ENCODE measurements around the gene BDKRB1. TPM values are rescaled to one million over a fixed set of nuclear protein-coding genes. Genes with fewer than 3 reads are reported as not detected.

BDKRB1 gene
- total RNA-seq, 1 experiment from 2014 or later: not detected

DNA sequence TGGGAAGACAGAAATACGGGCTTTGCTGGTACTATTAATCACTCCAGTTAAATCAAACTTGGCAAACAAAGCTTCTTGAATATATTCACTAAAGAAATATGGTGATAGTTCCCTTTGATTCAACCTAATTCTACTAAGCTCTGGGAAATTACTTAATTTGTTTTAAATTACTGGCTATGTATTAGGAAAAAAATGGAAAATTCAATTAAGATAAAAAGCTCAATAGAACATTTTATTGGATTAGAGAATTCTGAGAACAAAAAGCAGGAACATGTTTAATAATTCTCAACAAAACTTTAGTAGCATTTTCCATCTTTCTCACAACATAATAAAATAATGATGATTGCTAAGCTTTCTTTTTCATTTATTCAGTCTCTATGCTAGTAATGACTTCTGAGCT lies 30.2 kb downstream of the BDKRB1 start:
- WGBS (ENCODE audit: extremely low coverage, insufficient read length, low lambda C conversion rate): no CpG with 5 or more reads among the region's 1 CpG
- no peaks in the 10 kb centered on the region for H3K79me2 ChIP-seq (ENCODE audit: insufficient read depth, low read length)
- H2AK5ac ChIP-seq (ENCODE audit: insufficient read length, low read length): no peak overlapping the region
- no peak overlapping the region for H4K8ac ChIP-seq (replicated peaks; ENCODE audit: insufficient read length, low read depth, low read length)
- H3K27ac ChIP-seq (ENCODE audit: insufficient read length, low read depth, low read length): no peak overlapping the region
- H3T11ph ChIP-seq (ENCODE audit: low read length): no peak overlapping the region
- no peak overlapping the region for H2BK12ac ChIP-seq (ENCODE audit: insufficient read length, low read depth, low read length)
- H3K4me1 ChIP-seq (ENCODE audit: insufficient read depth, low read length): no peaks in the 10 kb centered on the region
- no peak for TF ChIP-seq CTCF (conservative IDR thresholded peaks at IDR 0.05)
- Mint-ChIP-seq H3K9me3 (no peaks in the 10 kb centered on the region), H3K4me1 (peaks cover 11% of the 10 kb centered on the region in 2 experiments; a peak in 3 of 4 replicates), H3K4me3 (no peak overlapping the region), H3K27me3 (ENCODE audit: low read depth) (no peaks in the 10 kb centered on the region), H3K27ac (no peak overlapping the region), H3K36me3 (ENCODE audit: insufficient read depth in 1 of 3, low read depth in 3 of 3) (peaks cover 0 to 20% (median 20%) of the 10 kb centered on the region in 3 experiments; a peak in 5 of 7 replicates)
- no peak overlapping the region for H3K4me2 ChIP-seq (ENCODE audit: insufficient read depth, insufficient read length, low read length)
- no peak overlapping the region for H2BK15ac ChIP-seq (ENCODE audit: low read depth, low read length)
- H3K18ac ChIP-seq (ENCODE audit: insufficient read length, low read depth, low read length): no peak overlapping the region
- H3K79me1 ChIP-seq (ENCODE audit: insufficient read depth, low read depth, low read length, poor library complexity, severe bottlenecking): no peaks in the 10 kb centered on the region
- no peaks in the 10 kb centered on the region for H3K9me3 ChIP-seq (ENCODE audit: control insufficient read depth, low read depth, low read length)
- H4K5ac ChIP-seq (ENCODE audit: insufficient read length, low read depth, low read length): no peak overlapping the region
- no peak for DNase-seq
- H3K23ac ChIP-seq (ENCODE audit: insufficient read length, low read depth, low read length): no peak overlapping the region
- no peak overlapping the region for H3K9ac ChIP-seq (ENCODE audit: extremely low read depth, insufficient read length, low read length)
- no peak overlapping the region for H3K14ac ChIP-seq (ENCODE audit: insufficient read depth, low read length)
- H2BK120ac ChIP-seq (ENCODE audit: low read depth, low read length, poor library complexity, severe bottlenecking): no peak overlapping the region
- H2AFZ ChIP-seq (ENCODE audit: low read length): no peak overlapping the region
- no peaks in the 10 kb centered on the region for H3K23me2 ChIP-seq (ENCODE audit: insufficient read length, low read depth, low read length, poor library complexity, severe bottlenecking)
- no peak overlapping the region for H3K56ac ChIP-seq (ENCODE audit: insufficient read length, low read depth, low read length)
- no peak overlapping the region for H2BK20ac ChIP-seq (ENCODE audit: low read depth, low read length, poor library complexity, severe bottlenecking)
- no peaks in the 10 kb centered on the region for H4K20me1 ChIP-seq (ENCODE audit: control insufficient read depth, insufficient read depth, insufficient read length)
- no peak overlapping the region for H4K91ac ChIP-seq (ENCODE audit: insufficient read length, low read depth, low read length)
- no peak overlapping the region for H2BK5ac ChIP-seq (ENCODE audit: insufficient read length, low read length)
- H3K4ac ChIP-seq (ENCODE audit: low read depth, low read length): no peak overlapping the region
- no peaks in the 10 kb centered on the region for H3K27me3 ChIP-seq (ENCODE audit: insufficient read depth, low read length)

Measured in H9 (cell line).